IPS-NIHi11 (cell line): ENCODE measurements around the gene ROBO1.

Experiments
- DNase-seq: peaks from one replicate; pipeline ENCODE4 v3.0.0; 2012; ENCODE audit warnings: mixed read lengths, low spot score

ROBO1 gene

DNA sequence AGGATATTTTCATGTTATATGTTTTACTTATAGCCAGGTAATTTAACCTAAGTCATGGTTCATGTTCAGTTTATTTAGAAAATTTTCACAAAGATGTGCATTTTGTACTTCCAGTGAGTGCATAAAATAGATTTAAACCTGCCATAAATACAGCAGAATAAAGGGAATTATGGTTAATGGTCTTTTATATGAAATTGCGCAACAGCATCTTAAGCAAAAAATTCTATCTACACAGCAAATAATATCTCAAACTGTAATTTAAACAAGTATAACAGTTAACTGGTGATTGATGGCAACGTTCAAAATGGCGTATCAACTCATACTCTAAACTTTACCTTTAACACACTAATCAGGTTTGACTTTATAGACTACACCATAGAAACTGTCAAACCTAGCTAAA lies 97.6 kb downstream of the ROBO1 start:
- no peak for DNase-seq

DNA sequence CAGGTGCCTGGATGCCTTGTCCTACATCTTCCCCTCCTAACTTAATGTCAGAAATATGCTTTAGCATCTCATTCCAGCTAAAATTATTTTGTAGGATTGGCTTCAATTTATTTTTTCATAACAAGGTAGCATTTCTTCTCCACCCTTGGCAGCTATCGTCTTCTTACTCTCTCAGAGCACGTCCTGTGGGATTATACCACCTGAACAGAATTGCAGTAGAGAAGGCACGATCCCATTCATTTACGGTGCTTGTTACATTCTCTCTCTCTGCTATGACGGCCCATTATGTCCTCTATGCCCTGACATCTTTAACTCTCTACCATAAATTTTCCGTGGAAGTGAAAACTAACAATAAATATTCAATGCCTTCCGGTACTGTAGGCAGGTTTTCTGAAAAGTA lies 103.3 kb downstream of the ROBO1 start:
- no peak for DNase-seq

DNA sequence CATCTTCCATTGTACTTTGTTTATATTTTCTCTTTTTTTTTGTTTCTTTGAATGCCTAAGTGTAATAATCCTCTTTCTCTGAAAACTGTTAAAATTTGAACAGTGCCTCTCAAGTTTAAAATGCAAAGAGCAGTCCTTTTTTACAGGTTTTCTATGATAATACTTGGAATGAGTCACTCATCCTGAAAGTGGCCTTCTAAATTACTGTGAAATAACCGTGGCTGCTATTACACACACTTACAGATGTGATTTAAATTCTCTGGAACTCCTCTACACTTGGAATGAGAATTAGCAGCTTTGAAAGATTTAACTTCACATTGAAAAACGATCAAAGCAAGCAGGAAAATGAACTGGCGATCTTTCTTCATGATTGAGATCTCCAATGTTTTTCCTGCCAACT lies 105.9 kb downstream of the ROBO1 start:
- DNase-seq = no peak

DNA sequence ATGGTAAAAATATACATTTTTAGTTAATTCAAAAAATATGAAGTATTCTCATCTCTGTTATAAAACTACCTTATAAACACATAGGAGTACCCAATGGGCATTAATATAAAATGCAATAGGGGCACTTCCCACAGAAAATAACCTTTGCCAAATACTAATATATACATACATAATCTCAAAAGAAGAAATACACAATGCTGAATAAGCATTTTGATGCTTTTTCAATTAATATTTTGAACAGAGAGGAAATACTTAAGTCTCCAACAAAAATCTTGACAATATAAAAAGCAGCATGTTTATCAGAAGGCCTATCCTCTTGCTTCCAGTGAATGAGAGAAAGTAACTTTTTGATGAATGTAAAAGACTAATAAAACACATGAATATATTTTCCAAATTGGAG lies 110.7 kb downstream of the ROBO1 start:
- DNase-seq = no peak

DNA sequence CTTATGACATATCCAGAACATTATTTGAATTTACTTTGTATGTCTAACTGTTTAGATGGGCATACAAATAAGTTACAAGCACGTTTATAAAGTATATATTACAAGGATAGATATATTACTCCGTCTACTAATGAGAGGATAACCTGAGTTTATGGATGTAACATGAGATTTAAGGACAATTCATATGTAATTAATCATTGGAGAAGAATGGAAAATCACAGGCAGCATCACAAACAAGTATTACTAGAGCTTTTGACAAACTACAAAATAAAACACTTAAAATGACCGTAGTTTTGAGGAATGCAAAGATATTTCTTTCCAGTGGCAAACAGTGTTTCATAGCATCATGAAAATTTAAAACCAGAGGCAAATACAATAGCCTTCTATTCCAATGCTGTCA lies 113.8 kb downstream of the ROBO1 start:
- no peak for DNase-seq

DNA sequence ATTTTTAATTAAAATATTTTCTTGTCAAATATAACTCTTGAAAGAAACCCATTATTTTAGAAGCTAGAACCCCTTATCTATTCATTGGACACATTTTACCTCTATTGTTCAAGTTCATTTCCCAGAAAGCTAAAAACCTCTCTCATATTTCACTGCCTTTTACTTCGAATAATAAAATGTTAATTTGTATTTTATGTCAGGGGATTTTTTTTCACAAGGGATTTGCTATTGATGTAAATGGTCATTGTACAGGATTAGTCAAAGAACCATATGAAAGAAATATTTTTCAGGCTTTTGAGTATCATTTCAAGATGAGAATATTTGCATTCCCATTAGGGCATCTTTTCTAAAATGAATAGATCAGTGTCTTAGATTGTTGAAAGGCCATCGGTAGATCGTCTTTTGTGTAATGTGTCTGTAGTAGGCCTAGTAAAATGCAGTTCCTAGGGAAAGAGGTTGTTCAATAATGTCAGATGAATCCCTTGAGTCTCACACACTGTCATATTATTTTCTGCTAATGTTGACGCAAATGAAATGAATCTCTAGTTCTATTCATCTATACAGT lies 114.5 kb downstream of the ROBO1 start:
- no peak for DNase-seq

DNA sequence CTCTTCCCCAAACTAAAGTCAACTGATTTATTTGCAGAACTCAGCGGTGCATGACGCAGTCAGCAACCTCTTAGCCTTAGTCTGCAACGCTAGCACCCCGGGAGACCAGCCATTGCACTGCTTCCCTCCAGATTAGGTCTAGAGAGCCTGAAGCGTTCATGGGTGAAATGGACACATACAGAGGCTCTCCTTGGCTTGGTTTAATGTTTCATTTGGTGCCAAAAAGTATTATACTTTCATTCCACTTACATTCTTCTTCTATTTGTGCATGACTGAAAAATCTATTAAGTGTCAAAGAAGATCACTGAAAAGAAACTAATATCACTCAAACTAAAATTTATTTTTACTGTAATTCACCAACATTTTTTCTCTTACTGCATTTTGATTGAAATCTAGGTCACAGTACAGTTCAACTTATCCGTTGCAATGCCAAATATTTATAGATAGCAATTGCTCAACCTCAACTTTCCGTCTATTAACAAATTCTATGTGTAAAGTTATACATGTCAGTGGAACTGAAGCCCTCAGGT lies 116.2 kb downstream of the ROBO1 start:
- DNase-seq = peak; percentile 31

DNA sequence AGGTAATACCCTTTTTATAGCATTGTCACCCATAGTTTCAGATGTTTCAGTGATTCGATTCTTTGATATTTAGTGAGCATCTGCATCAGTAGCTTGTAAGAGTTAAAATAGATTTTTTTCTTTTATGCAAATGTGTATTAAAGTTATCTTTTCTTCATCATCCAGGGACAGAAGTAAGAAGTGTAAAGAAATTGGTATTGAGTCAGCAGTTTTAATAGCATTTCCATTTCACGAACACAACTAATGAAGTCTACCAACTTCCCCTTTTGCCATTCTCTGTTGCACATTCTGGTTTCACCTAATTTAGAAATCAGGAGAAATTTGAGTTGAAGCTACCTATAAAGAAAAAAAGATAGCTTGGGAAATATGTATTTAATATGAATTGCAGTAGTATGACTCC lies 127.9 kb downstream of the ROBO1 start:
- no peak for DNase-seq

DNA sequence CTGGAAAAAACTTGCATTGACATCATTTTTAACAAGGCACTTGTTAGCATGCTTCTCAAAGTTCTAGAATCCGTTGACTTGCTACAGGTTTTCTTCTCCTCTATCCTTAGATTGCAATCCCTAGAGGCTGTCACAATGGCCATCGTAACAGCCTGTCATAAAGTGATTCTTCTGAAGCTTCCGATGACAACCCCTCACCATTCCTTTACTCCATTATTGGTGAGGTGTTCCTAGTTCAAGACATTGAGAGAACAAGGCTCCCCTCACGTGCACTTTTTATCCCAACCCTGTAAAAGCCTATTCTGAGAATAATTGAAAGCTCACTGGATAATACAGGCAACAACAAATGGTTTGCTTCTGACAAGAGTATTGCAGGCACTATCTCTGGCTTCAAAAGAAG lies 131.4 kb downstream of the ROBO1 start:
- no peak for DNase-seq

DNA sequence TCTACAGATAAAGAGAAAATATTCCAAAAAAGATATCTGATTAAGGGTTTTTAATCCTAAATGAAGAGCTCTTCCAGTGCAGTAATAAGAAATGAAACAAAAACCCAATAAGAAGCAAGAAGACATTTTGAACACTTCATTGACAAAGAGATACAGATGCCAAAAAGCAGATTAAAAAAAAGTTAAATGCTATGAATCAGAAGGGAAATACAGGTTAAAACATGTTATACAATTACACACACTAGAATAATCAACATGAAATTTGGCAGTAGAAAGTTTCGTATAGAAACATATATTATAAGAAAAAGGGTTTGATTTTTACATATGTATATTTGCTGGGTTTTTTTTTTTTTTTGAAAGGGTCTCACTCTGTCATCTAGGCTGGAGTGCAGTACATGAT lies 135.0 kb downstream of the ROBO1 start:
- no peak for DNase-seq

DNA sequence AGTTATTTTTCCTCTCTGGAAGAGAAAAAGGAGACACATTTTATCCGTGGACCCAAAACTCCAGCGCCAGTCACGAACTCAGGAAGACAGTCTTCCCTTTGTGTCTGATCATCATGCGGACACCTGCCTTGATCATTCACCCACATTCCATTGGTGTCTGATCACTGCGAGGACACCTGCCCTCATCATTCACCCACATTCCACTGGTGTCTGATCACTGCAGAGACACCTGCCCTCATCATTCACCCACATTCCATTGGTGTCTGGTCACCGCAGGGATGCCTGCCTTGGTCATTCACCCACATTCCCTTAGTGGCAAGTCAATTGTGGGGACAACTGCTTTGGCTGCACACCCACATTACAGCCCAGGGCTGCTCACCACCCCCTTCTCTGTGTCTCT lies 148.9 kb downstream of the ROBO1 start:
- no peak for DNase-seq

DNA sequence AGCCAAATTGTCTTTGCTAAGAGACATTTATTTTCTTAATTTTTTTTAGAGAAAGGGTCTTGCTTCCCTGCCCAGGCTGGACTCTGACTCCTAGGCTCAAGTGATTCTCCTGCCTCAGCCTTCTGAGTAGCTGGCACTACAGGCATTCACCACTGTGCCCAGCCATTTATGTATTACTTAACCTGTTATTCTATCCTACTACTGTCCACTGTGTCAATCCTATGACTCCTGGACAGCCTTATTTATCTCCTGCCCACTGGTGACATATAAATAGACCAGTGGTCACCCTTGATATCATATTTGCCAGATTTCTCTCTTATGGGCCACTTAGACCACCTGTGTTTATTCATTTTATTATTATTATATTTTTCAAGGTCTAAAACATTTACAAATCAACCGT lies 161.4 kb downstream of the ROBO1 start:
- DNase-seq = no peak

DNA sequence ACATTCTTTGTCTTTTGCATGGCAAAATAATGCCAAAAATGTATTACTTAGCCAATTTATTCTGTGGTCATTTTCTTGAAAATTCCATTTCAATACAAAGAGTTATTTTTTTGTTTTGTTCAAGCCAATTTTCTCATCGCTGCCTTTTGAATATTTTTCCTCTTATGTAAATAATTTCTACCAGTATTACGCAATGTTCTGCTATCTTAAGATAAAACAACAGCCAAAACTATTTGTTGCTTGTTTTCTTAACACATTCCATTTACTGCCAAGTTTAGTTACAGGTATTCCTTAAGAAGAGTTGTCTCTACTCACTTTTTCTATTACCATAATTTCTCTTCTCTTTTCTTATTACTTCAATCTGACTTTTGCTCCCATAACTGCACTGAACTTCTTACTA lies 163.1 kb downstream of the ROBO1 start:
- no peak for DNase-seq

DNA sequence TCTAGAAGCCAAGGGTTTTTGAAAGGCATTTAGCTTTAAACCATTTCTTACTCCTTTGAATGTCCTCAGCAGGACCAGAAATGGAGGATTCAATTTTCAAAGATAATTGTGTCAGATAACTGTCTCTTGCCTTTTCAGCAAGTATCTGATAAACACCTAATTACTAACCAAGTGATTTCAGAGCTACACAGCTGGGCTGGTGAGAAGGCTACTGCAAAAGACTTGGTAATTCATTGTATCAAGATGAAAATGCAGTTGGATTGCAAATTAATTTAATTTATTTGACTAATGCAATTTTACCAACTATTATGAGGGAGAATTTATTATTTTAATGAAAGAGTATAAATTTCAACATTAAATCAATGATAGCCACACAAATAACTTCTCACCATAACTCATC lies 165.4 kb downstream of the ROBO1 start:
- DNase-seq = no peak

DNA sequence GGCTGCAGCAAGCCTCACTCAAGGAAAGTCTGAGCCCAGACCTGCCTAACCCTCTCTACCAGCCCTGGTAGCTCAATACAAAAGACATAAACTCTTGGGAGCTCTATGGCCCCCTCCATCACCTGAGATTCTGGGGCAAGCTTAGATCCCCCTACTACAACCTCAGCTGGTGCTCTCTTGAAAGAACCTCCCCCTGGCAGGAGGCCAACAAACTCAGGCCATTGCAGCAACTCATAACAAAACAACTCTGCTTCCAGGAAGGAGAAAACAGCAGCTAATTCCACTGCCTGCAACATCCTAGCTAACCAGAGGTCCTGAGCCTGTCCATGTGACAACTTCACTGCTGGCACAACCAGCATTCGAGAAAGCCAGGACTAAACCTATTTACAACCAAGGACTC lies 169.2 kb downstream of the ROBO1 start:
- DNase-seq = no peak

DNA sequence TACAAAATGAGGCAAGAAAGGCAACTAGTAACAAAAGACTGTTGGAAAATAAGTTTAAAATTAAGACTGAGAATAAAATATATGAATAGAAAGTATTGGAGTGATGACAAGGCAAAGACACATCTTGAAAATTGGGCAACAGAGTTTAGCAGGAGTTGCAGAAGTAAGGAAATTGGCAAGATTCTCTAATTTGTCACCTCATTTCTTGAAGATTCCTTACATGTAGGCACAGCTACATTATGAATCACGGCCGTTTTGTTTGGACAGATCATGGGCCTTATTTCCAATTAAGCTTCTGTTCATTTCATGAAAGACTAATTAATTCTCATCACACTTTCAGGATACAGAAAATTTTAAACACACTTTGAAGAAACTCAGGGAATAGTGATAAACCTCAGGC lies 170.1 kb downstream of the ROBO1 start:
- DNase-seq = no peak

DNA sequence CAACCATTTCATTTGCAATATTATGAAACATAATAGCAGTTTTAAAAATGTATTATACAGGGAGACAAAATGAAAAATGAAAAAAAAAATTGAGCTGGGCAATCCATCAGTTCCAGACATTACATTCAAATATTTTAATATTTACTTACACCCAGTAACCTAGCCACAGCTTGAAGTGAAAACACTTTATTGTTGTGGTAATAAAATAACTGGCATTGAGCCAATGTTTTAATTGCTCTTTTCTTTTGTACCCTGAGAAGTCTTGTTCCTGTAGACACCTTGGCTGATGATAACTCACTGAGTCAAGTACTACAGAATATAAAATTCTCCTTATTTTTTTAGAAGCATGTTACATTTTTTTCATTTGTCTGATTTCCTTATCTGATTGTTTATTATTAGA lies 180.6 kb downstream of the ROBO1 start:
- DNase-seq = no peak

DNA sequence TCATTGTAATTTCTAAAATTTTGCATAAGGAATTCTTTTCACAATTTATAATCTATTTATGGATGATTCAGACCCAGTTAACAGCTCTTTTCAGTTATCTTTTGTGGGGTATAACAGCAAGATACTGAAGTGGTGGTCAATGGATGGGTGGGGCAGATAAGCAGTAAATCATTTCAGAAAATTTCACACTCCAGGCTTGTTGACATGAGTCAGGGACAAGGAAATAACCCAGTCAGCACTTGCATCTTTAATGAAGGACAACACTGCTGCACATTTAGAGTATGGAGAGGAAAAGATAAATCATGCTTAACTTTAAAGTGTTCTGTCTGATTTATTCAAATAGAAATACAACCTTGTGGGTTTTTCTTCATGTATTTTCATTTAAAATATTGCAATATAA lies 181.6 kb downstream of the ROBO1 start:
- DNase-seq = no peak

DNA sequence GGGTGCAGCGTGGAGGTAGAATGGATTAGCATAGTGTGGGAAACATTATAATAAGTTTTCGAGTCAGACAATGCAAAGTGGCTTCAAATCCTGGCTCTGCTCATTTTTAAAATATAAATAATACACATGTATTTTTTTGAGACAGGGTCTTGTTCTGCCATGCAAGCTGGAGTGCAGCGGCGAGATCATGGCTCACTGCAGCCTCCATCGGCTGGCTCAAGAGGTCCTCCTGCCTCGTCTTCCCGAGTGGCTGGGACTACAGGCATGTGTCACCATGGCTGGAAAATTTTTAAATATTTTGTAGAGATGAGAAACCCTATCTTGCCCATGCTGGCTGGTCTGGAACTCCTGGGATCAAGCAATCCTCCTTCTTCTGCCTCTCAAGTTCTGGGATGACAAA lies 194.9 kb downstream of the ROBO1 start:
- DNase-seq = no peak

DNA sequence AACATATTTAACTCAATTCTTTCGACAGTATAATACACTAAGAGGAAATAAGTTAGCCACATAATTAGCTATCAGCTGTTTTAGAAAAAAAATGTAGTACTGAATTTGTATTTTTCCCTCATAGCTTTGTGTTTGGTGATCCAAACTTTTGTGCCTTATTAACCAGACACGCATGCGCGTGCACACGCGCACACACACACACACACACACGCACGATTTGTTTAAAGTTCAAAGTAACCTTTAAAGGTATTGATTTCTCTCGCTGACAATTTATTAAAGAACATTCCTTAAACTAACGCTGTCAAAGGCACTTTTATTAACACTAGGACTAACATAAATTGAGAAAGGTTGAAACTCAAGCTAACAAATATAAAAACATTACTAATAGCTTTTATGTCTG lies 198.9 kb downstream of the ROBO1 start:
- no peak for DNase-seq

DNA sequence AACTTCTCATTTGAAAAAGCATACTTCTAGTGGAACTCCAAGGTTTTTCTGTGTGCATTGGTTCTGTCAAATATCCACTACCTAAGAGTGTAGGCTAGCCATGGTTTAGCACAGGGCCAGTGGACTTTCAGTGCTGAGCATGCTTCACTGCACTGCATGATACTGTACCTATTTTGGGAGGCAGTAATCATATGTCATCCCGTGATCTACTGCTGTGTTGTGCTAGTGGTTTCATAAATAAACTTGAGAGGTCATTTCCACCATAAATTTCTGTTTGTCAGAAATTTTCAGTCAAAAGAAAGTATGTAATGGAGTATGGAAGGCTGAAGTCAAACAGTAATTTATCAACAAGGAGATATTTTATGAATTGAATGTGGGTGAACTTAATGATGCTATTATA lies 203.6 kb downstream of the ROBO1 start:
- peak; percentile 5 for DNase-seq

DNA sequence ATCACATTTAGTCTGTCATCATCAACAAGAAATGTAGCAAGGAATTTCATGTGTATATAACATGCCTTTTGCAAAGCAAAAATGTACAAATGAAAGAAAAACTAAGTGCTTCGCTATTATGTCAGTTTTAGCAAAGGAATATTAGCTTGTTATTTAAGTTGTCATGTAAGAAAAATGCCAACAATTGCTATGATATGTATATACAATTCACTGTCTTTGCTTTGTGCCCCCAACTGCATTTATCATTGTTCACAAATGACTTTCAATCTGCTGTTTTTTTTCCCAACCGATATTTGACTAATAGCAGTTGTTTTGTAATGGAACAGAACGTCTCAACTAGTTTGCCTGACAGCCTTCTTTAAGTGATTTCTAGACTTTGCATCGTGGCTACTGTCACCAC lies 207.1 kb downstream of the ROBO1 start:
- DNase-seq = no peak

DNA sequence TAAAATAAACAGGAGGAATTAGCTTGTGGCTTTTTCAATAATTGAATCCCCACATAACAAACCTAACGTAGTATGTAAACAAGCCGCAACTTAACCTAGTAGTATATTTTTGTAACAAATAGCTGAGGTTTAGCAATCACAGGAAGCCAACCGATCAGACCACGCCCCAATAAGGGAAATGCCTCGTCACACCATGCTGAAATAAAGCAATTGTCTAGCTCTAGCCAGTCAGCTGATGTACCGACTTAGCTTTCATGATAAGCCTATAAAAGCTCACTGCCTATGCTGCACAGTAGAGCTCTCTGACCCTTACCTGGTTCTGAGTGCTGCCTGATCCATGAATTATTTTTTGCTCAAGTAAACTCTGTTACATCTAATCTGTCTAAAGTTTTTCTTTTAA lies 208.9 kb downstream of the ROBO1 start:
- DNase-seq = no peak

DNA sequence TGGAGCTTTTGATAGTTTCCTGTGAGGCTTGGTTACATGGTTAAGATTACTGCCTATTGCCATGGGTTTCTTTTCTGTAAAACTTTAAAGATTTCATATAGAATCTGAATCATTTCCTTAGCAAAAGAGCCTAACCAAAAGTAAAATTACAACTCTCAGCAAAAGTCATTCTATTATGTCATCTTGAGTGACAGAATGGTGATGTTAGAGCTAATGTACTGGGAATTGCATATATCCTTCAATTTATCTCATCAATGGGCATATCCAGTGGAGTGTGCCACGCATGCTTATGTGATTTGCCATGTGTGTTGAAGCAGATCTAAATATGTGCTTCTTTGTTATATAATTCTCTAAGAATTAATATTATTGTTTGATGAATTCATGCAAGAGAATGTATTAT lies 212.1 kb downstream of the ROBO1 start:
- DNase-seq = no peak

DNA sequence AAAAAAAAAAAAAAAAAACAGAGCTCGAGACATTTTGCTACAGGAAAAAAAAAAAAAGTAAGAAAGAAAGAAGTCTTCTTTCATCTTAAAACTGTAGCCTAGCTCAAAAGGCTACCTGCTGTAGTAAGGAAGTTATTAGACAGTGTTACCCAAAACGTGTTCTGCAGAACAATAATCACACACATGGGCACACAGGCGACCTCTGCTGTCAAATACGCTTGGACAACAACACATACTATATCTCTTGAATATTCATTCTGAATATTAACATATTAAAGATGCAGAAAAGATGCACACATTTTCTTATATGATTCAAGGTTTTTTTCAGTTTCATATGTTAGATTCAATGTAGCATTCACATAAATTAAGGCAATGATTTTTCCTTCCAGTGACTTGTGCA lies 215.8 kb downstream of the ROBO1 start:
- no peak for DNase-seq
